Transverse colon (tissue), 4 donors: Measurements from ENCODE around the gene OGT.
"Not testable (repeated sequence)": the region's sequence is repeated elsewhere in the genome, so short reads cannot be mapped to it uniquely, and the experiment has no call there.

Experiments
- CTCF ChIP-seq, 5 experiments: fragments of 200-600 bp in 3 of 5; fragments of 450-650 bp in 2 of 5; sonication (generic) in 3 of 5; IDR thresholded peaks; 1 replicate in 2 of 5; 2 replicates in 3 of 5; pipeline ENCODE4 v1.5.1; 2016 to 2017; ENCODE audit warnings: antibody characterized with exemption in 5 of 5, inconsistent platforms in 3 of 5, mild to moderate bottlenecking in 2 of 5, moderate library complexity in 1 of 5
- EP300 ChIP-seq: sonication (generic); formaldehyde crosslinking; IDR thresholded peaks from one replicate; pipeline ENCODE4 v1.6.1; 2017; ENCODE audit warnings: antibody characterized with exemption, low read depth
- POLR2A ChIP-seq: fragments of 450-650 bp; IDR thresholded peaks from one replicate; pipeline ENCODE4 v1.6.1; 2016; ENCODE audit warnings: antibody characterized with exemption, mild to moderate bottlenecking, moderate library complexity
- POLR2AphosphoS5 ChIP-seq, 3 donors: sonication (generic); formaldehyde crosslinking; IDR thresholded peaks; one replicate each; pipeline ENCODE4 v1.6.1; 2016; ENCODE audit warnings: antibody characterized with exemption in 3 of 3

- not testable (repeated sequence) for TF ChIP-seq POLR2AphosphoS5 (IDR thresholded peaks at IDR 0.05); CTCF (IDR thresholded peaks at IDR 0.05); POLR2A; EP300
Observed at GRCh38 chrX:71513731-71514130, 19.2 kb upstream of the OGT start.
